GM12878 (cell line): Measurements from ENCODE around the gene NMT1. TPM values are rescaled to one million over a fixed set of nuclear protein-coding genes. Genes with fewer than 3 reads are reported as not detected.

Source experiments
- ATAC-seq: fragments of 200-7000 bp; cut with Tn5 transposase; 3 replicates; pipeline ENCODE4 v1.9.1; 2020; ENCODE audit warnings: mild to moderate bottlenecking, moderate library complexity
- BruUV-seq: library from RNA; stranded (reverse); fragments of 400-500 nt; replicated peaks from 2 replicates; lab custom pipeline; 2021; lab: Mats Ljungman, UMichigan
- CTCF ChIA-PET: fragments of 300-600 bp; sonication (Branson Sonifier 250); formaldehyde crosslinking; extraction: SDS; loops from one replicate; lab custom pipeline; 2021; ENCODE audit warnings: inconsistent platforms; lab: Yijun Ruan, JAX
- POLR2A ChIA-PET: fragments of 350-600 bp; formaldehyde crosslinking; extraction: SDS; loops from one replicate; lab custom pipeline; 2021; ENCODE audit warnings: inconsistent platforms; lab: Charles Lee
- RAD21 ChIA-PET: fragments of 300-600 bp; sonication (Branson Sonifier 250); formaldehyde crosslinking; loops from one replicate; lab custom pipeline; 2023; ENCODE audit warnings: antibody characterized with exemption; ENCODE audit not compliant: unreplicated experiment; lab: Charles Lee
- SMC1A ChIA-PET: fragments of 300-600 bp; sonication (Branson Sonifier 250); formaldehyde crosslinking; loops from one replicate; lab custom pipeline; 2023; ENCODE audit not compliant: unreplicated experiment, uncharacterized antibody; lab: Charles Lee
- DNase-seq: peaks from one replicate; pipeline ENCODE4 v3.0.0-alpha.2; 2011; ENCODE audit warnings: low read depth, low spot score
- FAIRE-seq: peaks from 3 replicates; lab custom pipeline; 2011; peaks lifted over from hg19 to GRCh38; lab: Jason Lieb, UNC
- H2AFZ ChIP-seq: 2 replicates; pipeline ENCODE4 v1.6.0; 2011; ENCODE audit warnings: low read depth, low read length, control low read depth; ENCODE audit not compliant: control insufficient read depth
- H3K27ac ChIP-seq: 2 replicates; pipeline ENCODE4 v1.5.1; 2011; ENCODE audit warnings: control low read depth; ENCODE audit not compliant: control insufficient read depth, insufficient read depth
- H3K27me3 ChIP-seq, 2 experiments: replicated peaks in 1 of 2; 2 replicates each; pipeline versions ENCODE4 v1.6.0 to v1.6.1; 2011; ENCODE audit warnings: low read length in 1 of 2; ENCODE audit not compliant: control insufficient read depth in 2 of 2, insufficient read depth in 2 of 2
- H3K36me3 ChIP-seq, 2 experiments: 2 replicates each; pipeline ENCODE4 v1.5.1; 2011; ENCODE audit warnings: low read length in 1 of 2; ENCODE audit not compliant: control insufficient read depth in 2 of 2, insufficient read depth in 2 of 2
- H3K4me1 ChIP-seq: 2 replicates; pipeline ENCODE4 v1.6.1; 2011; ENCODE audit warnings: mild to moderate bottlenecking, low read length, moderate library complexity, mixed read lengths; ENCODE audit not compliant: control insufficient read depth, insufficient read depth
- H3K4me2 ChIP-seq: 2 replicates; pipeline ENCODE4 v1.6.0; 2011; ENCODE audit warnings: control low read depth; ENCODE audit not compliant: control insufficient read depth, insufficient read depth
- H3K4me3 ChIP-seq: fragments of 200-600 bp; sonication (generic); 2 replicates; pipeline ENCODE4 v1.5.1; 2016
- H3K79me2 ChIP-seq: 2 replicates; pipeline ENCODE4 v1.6.0; 2011; ENCODE audit warnings: low read length; ENCODE audit not compliant: control insufficient read depth, insufficient read depth
- H3K9ac ChIP-seq: 2 replicates; pipeline ENCODE4 v1.8.0; 2011; ENCODE audit warnings: low read length, control low read depth, mixed read lengths; ENCODE audit not compliant: control insufficient read depth, insufficient read depth
- H3K9me3 ChIP-seq: replicated peaks from 3 replicates; pipeline ENCODE4 v1.5.1; 2011; ENCODE audit warnings: mild to moderate bottlenecking, low read length; ENCODE audit not compliant: control insufficient read depth, insufficient read depth
- H4K20me1 ChIP-seq: 2 replicates; pipeline ENCODE4 v1.6.0; 2011; ENCODE audit not compliant: control insufficient read depth, insufficient read depth
- BCLAF1 ChIP-seq: fragments of 450-650 bp; IDR thresholded peaks from 2 replicates; pipeline ENCODE4 v1.6.1; 2017; ENCODE audit warnings: antibody characterized with exemption, mild to moderate bottlenecking, moderate library complexity
- RUNX3 ChIP-seq: IDR thresholded peaks from 2 replicates; pipeline ENCODE4 v1.6.1; 2012; ENCODE audit warnings: low read length, inconsistent platforms
- WGBS: methylation state at CpG from one replicate; pipeline ENCODE4 v1.1.6; 2016; ENCODE audit warnings: low lambda C conversion rate; ENCODE audit not compliant: insufficient replicate concordance, insufficient coverage; ENCODE audit errors: missing lambda C conversion rate; 5-methylcytosine and 5-hydroxymethylcytosine counted together
- in situ Hi-C: fragments of 300-500 bp; cut with MboI; formaldehyde crosslinking; loops from 9 replicates; pipeline ENCODE4 v1.14.3; 2018; ENCODE audit warnings: mixed read lengths
- intact Hi-C: fragments of 100-400 bp; cut with micrococcal nuclease; formaldehyde crosslinking; loops from one replicate; pipeline ENCODE4 v1.14.2; 2022; ENCODE audit not compliant: unreplicated experiment
- polyA plus RNA-seq, 11 experiments: library from polyadenylated mRNA; depleted of rRNA in 4 of 11; unstranded in 6 of 11; stranded (reverse) in 5 of 11; fragments of >200 nt; fragmentation: Nextera tagmentation in 4 of 11; fragmentation: Illumina TruSeq in 1 of 11; extraction: Ambion mirVana in 4 of 11; extraction: Trizol in 1 of 11; gene quantifications; 1 replicate in 1 of 11; 2 replicates in 10 of 11; pipeline versions ENCODE4 v1.2.1 to v1.2.3, GENCODE V29; 2011 to 2016; ENCODE audit warnings: inconsistent platforms in 2 of 11, missing spikeins in 2 of 11, low read depth in 1 of 11
- total RNA-seq, 4 experiments: library from RNA; depleted of rRNA in 3 of 4; stranded (reverse); fragments of >200 nt in 3 of 4; fragmentation: Illumina TruSeq in 1 of 4; extraction: Trizol in 1 of 4; gene quantifications; 2 replicates each; pipeline versions ENCODE4 v1.2.1 to v1.2.3, GENCODE V29; 2013 to 2021

NMT1 gene
- total and polyA plus RNA-seq, 10 of the 15 experiments (the other 5 are each of a cell fraction or from before 2014, with no cell fraction given) = 96.7 to 395 (median 222) TPM

- intact Hi-C loops (no loop called here), in situ Hi-C loops (no loop called here)
- ChIA-PET CTCF (interaction anchor here (0.6 to 2.5 kb wide), 5 partner anchors 10 to 247 kb away, joined by 3 to 21 read pairs (median 7); no protein-coding TSS in a partner anchor), RAD21 (interaction anchor here (1.0 to 1.6 kb wide), 5 partner anchors 9 to 31 kb away, joined by 3 to 7 read pairs (median 5); no protein-coding TSS in a partner anchor), SMC1A (interaction anchor here (0.6 to 3.8 kb wide), 13 partner anchors 9 to 1235 kb away, joined by 3 to 20 read pairs (median 3); partner anchors contain the start of genes ACBD4, DCAKD and NMT1), POLR2A (interaction anchor here (0.6 to 4.0 kb wide), 10 partner anchors 8 to 812 kb away, joined by 3 to 29 read pairs (median 5); partner anchors contain the start of genes DCAKD, NMT1 and UBTF)
- Histone ChIP-seq H4K20me1 (no peaks in the 10 kb centered on the region), H3K27ac (peak overlapping the region; percentile 63), H3K27me3 (no peaks in the 10 kb centered on the region), H3K36me3 (peaks cover 7% of the 10 kb centered on the region in 2 experiments), H3K4me2 (no peak overlapping the region), H3K4me1 (peaks cover 23% of the 10 kb centered on the region), H3K9me3 (no peaks in the 10 kb centered on the region), H3K79me2 (no peaks in the 10 kb centered on the region), H3K4me3 (no peak overlapping the region), H2AFZ (no peak overlapping the region), H3K9ac (no peak overlapping the region)
- BruUV-seq = no TSS peak
- TF ChIP-seq BCLAF1 (no peak), RUNX3 (peak; percentile 7; the same call in 1 of the 2 replicates)
- FAIRE-seq (peak; percentile 27), DNase-seq (no peak), ATAC-seq (peak; percentile 39)
- WGBS = 55% methylated on average over 14 of the region's 14 CpGs
These were observed 29.6 kb upstream of the NMT1 start for GRCh38 chr17:45031231-45032173.
